Mucosa of descending colon (tissue), 3 donors: ENCODE results near the gene DRC1. TPM values are rescaled to one million over a fixed set of nuclear protein-coding genes. Genes with fewer than 3 reads are reported as not detected.

Experiments used
- ATAC-seq: fragments of 200-7000 bp; cut with Tn5 transposase; one replicate; pipeline ENCODE4 v1.9.1; 2020; ENCODE audit warnings: mild to moderate bottlenecking, moderate library complexity
- DNase-seq, 3 donors: peaks; one replicate each; pipeline ENCODE4 v3.0.0-alpha.2; 2020
- H3K36me3 ChIP-seq: fragments of 200-600 bp; one replicate; pipeline ENCODE4 v1.8.0; 2021; ENCODE audit warnings: low read depth, mild to moderate bottlenecking
- H3K4me1 ChIP-seq: fragments of 200-600 bp; one replicate; pipeline ENCODE4 v1.8.0; 2021; ENCODE audit warnings: low read depth, mild to moderate bottlenecking
- H3K4me3 ChIP-seq: fragments of 200-600 bp; one replicate; pipeline ENCODE4 v1.8.0; 2021; ENCODE audit warnings: mild to moderate bottlenecking
- H3K9me3 ChIP-seq: fragments of 200-600 bp; one replicate; pipeline ENCODE4 v1.8.0; 2021; ENCODE audit warnings: mild to moderate bottlenecking
- intact Hi-C, 2 donors: fragments of 100-400 bp; cut with DNase I in 1 of 2; cut with micrococcal nuclease in 1 of 2; formaldehyde crosslinking; loops; one replicate each; pipeline versions ENCODE4 v1.11.0 to v1.11.1; 2022; cut with DNase I, micrococcal nuclease
- total RNA-seq, 3 donors: library from RNA; stranded (reverse); fragmentation: NEBNext Ultra II Directional in 2 of 3; extraction: Animal tissue kit (Norgen Biotek cat#: 25700) in 2 of 3; gene quantifications; one replicate each; pipeline versions ENCODE4 v1.2.1 to v1.2.4, GENCODE V29; 2021 to 2023
- TF ChIP-seq, protein P1 (sequence below): fragments of 200-600 bp; IDR thresholded peaks from one replicate; pipeline ENCODE4 v1.8.0; 2022; ENCODE audit warnings: antibody characterized with exemption, mild to moderate bottlenecking
- donor health status: DM: no; HTN: no; CAD: no; lungs with moderate emphysema.
- donor health status: DM: no; HTN: no; CAD: no.
- donor health status: DM: no; HTN: yes; CAD: no.

Gene DRC1
- total RNA-seq, 3 donors from 2014 or later, result not detected

DNA sequence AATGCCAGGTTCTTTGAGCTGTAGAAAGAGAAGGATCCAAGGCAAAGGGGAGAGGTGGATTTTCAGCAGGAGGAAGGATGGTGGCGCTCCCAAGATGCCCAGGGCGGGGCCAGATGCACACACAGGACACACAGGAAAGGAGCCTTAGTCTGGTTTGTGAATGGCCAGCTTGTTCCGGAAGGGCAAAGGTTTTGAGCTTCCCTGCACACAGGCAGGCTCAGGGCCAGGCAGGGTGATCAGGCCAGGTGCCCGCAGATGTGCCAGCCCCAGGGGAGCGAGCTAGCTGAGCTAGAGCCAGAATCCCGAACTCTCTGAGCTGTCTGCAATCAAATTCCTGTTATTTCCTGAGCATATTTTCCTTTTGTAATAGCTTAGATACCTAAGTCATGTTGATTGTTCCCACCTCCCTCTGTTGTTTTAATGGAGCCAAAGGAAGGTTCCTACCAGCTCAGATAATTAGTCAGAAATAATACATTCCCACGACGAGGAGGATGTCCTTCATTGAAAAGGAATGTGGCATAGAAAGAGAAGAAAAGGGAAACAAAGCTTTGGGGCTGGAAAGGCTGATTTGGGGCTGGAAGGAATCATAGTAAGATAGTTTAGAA lies 89.9 kb downstream of the DRC1 start:
- DNase-seq (peak in 1 of 3 donors; percentile 38), ATAC-seq (peak; percentile 91)
- intact Hi-C loops, result no loop called here
- Histone ChIP-seq H3K9me3 (no peaks in the 10 kb centered on the region), H3K36me3 (no peaks in the 10 kb centered on the region), H3K4me1 (no peaks in the 10 kb centered on the region), H3K4me3 (no peak overlapping the region)
- TF ChIP-seq, protein P1, sequence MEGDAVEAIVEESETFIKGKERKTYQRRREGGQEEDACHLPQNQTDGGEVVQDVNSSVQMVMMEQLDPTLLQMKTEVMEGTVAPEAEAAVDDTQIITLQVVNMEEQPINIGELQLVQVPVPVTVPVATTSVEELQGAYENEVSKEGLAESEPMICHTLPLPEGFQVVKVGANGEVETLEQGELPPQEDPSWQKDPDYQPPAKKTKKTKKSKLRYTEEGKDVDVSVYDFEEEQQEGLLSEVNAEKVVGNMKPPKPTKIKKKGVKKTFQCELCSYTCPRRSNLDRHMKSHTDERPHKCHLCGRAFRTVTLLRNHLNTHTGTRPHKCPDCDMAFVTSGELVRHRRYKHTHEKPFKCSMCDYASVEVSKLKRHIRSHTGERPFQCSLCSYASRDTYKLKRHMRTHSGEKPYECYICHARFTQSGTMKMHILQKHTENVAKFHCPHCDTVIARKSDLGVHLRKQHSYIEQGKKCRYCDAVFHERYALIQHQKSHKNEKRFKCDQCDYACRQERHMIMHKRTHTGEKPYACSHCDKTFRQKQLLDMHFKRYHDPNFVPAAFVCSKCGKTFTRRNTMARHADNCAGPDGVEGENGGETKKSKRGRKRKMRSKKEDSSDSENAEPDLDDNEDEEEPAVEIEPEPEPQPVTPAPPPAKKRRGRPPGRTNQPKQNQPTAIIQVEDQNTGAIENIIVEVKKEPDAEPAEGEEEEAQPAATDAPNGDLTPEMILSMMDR, result no peak

DNA sequence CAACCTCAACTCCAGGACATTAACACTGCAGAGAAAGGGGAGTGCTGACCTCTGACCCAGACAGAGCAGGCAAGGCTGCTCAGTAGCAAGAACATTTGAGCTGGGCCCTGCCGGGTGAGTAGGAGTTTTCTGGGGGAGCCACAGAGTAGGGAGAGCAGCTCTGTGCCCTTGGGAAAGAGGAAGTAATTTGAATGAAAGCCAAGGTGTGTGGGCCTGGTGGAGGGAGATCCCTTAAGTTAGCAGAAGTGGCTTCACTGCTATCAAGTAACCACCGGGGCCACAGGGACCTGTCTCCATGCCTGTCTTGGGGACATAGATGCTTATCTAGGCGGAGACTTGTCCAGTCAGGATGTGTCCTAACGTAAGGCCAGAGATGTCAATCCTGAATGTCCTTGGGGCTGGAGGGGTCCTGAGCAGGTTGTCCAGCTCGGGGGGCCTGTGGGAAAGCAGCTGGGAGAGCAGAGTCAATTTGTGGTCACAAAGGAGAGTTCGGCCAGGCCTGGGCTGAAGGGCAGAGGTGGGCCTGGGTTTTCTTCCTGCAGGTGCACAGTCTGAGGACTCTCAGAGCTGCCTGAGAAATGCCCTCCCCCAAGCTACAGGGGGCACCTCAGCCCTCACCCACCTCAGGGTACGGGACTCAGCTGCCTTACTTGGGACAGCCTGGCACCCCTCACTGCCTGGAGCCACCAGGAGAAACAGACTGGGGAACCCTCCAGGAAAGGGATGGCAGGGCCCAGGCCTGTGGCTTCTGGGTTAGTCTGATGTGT lies 91.2 kb downstream of the DRC1 start:
- intact Hi-C loops, result no loop called here
- no peaks in the 10 kb centered on the region for H3K4me1 ChIP-seq
- H3K9me3 ChIP-seq, result no peaks in the 10 kb centered on the region
- no peak overlapping the region for H3K4me3 ChIP-seq
- DNase-seq (peak in 1 of 3 donors; percentile 10), ATAC-seq (no peak)
- H3K36me3 ChIP-seq, result no peaks in the 10 kb centered on the region
- TF ChIP-seq, protein P1, result no peak

DNA sequence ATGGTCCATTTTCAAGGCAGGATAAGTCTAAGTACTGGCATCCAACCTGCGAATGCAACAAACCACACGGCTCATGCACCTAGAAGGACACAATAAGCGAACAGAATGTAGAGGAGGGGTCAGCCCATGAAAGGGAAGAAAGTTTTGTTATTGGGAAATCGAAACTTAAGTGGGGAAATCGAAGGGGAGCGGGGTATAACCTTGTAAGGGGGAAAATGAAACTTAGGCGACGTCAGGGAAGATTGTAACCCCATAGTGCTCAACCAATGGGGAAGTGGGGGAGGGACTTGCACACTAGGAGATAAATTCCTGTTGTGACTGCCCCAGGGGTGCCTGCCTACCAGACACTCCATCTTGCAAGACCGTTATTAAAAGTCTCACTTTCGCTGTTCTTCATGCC lies 91.8 kb downstream of the DRC1 start:
- Histone ChIP-seq H3K9me3 (no peaks in the 10 kb centered on the region), H3K4me3 (no peak overlapping the region), H3K36me3 (no peaks in the 10 kb centered on the region), H3K4me1 (no peaks in the 10 kb centered on the region)
- TF ChIP-seq, protein P1, result no peak
- ATAC-seq (no peak), DNase-seq (no peak)
- intact Hi-C loops, result no loop called here

DNA sequence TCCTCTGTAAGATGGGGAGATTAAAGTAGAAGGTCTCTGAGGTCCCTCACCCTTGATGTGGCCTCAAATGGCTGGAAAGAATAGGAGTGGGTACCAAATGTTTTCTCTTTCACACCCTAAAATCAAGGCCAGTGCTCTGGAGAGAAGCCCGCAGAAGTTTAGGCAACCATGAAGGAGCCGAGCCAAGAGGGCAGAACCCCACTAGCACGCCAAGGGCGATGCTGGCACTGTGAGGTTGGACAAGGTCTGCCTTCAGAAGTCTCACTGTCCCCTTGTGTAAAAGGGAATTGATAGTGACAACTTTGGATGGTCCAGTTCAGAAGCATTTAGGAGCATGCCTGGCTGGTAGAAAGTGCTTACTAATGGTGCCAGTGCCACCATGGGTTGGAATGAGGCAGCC lies 92.5 kb downstream of the DRC1 start:
- DNase-seq (no peak), ATAC-seq (no peak)
- Histone ChIP-seq H3K36me3 (no peaks in the 10 kb centered on the region), H3K4me3 (no peak overlapping the region), H3K9me3 (no peaks in the 10 kb centered on the region), H3K4me1 (no peaks in the 10 kb centered on the region)
- TF ChIP-seq, protein P1, result no peak
- intact Hi-C loops, result no loop called here

DNA sequence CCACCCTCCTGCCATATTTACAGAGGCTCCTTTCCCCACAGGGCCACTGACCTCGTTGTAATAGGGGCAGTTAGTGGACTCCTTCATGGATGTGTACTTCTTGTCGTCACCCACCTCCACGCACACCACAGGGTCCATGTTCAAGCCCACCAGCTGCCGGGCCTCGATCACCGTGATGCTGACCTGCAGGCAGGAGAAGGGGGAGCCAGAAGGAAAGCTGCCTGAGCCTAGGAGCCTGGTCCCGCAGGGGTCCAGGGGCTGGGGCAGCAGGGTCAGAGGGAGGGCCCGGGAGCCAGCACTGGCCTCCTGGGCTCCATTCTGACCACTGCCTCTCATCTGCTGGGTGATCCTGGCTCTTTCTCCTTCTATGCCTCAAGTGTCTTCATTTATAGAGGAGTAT lies 93.2 kb downstream of the DRC1 start:
- Histone ChIP-seq H3K4me1 (no peaks in the 10 kb centered on the region), H3K36me3 (no peaks in the 10 kb centered on the region), H3K9me3 (no peaks in the 10 kb centered on the region), H3K4me3 (no peak overlapping the region)
- TF ChIP-seq, protein P1, result no peak
- intact Hi-C loops, result no loop called here
- DNase-seq (no peak), ATAC-seq (no peak)
